Heart left ventricle (tissue), 16 donors: Measurements from ENCODE around the gene SLC9B1. TPM values are rescaled to one million over a fixed set of nuclear protein-coding genes. Genes with fewer than 3 reads are reported as not detected.

Source experiments
- ATAC-seq, 4 donors: fragments of 200-7000 bp; cut with Tn5 transposase; one replicate each; pipeline ENCODE4 v1.9.1; 2020 to 2022; ENCODE audit warnings: moderate library complexity in 4 of 4, mild to moderate bottlenecking in 3 of 4, moderate number of reproducible peaks in 1 of 4
- DNase-seq, 5 donors: peaks; one replicate each; pipeline ENCODE4 v3.0.0-alpha.2; 2020
- H3K27ac ChIP-seq, 12 donors: fragments of 200-600 bp; sonication (generic) in 4 of 12; one replicate each; pipeline versions ENCODE4 v1.5.0 to v1.8.0; 2016 to 2022; ENCODE audit warnings: mild to moderate bottlenecking in 2 of 12
- H3K27me3 ChIP-seq, 9 donors: fragments of 200-600 bp; sonication (generic) in 2 of 9; one replicate each; pipeline versions ENCODE4 v1.5.1 to v1.8.0; 2016 to 2022; ENCODE audit warnings: mild to moderate bottlenecking in 3 of 9
- H3K36me3 ChIP-seq, 9 donors: fragments of 200-600 bp; sonication (generic) in 2 of 9; one replicate each; pipeline versions ENCODE4 v1.5.0 to v1.8.0; 2018 to 2022; ENCODE audit warnings: mild to moderate bottlenecking in 2 of 9
- H3K4me1 ChIP-seq, 12 donors: fragments of 200-600 bp; sonication (generic) in 4 of 12; one replicate each; pipeline versions ENCODE4 v1.5.0 to v1.8.0; 2016 to 2022; ENCODE audit warnings: mild to moderate bottlenecking in 3 of 12
- H3K4me3 ChIP-seq, 12 donors: fragments of 200-600 bp; sonication (generic) in 4 of 12; one replicate each; pipeline versions ENCODE4 v1.5.0 to v1.8.0; 2017 to 2022; ENCODE audit warnings: mild to moderate bottlenecking in 9 of 12, moderate library complexity in 4 of 12
- H3K9me3 ChIP-seq, 12 donors: fragments of 200-600 bp; sonication (generic) in 4 of 12; one replicate each; pipeline versions ENCODE4 v1.5.0 to v1.8.0; 2016 to 2022; ENCODE audit warnings: mild to moderate bottlenecking in 1 of 12
- CTCF ChIP-seq, 12 donors: fragments of 200-600 bp; sonication (generic) in 4 of 12; IDR thresholded peaks; one replicate each; pipeline versions ENCODE4 v1.5.0 to v1.8.0; 2018 to 2022; ENCODE audit warnings: antibody characterized with exemption in 12 of 12, mild to moderate bottlenecking in 5 of 12
- POLR2A ChIP-seq, 2 donors: fragments of 450-650 bp; IDR thresholded peaks; one replicate each; pipeline ENCODE4 v1.6.1; 2017; ENCODE audit warnings: antibody characterized with exemption in 2 of 2, mild to moderate bottlenecking in 2 of 2, moderate library complexity in 2 of 2
- WGBS, 4 donors: extraction: QIAGEN DNeasy Blood & Tissue Kit in 2 of 4; methylation state at CpG; one replicate each; pipeline versions ENCODE4 v1.1.5 to v1.1.7; 2013 to 2018; 5-methylcytosine and 5-hydroxymethylcytosine counted together
- intact Hi-C, 10 donors: fragments of 100-400 bp; cut with DNase I; formaldehyde crosslinking; loops; one replicate each; pipeline versions ENCODE4 v1.11.1 to v1.14.2; 2022
- polyA plus RNA-seq, 2 donors: library from polyadenylated mRNA; stranded (reverse); fragments of 200-250 nt; gene quantifications; one replicate each; pipeline ENCODE4 v1.2.3, GENCODE V29; 2013
- total RNA-seq, 9 donors: library from RNA; depleted of rRNA in 2 of 9; stranded (reverse); fragments of >200 nt in 2 of 9; fragmentation: NEBNext Ultra II Directional in 3 of 9; extraction: Animal tissue kit (Norgen Biotek cat#: 25700) in 3 of 9; gene quantifications; one replicate each; pipeline versions ENCODE4 v1.1.0 to v1.2.4, GENCODE V29; 2016 to 2023
- donor health status: ischemic (EF 13 %, LVEDD 7.1; RV severe dilation, severe dysfunction).
- donor health status: healthy with polysubstance abuse.
- donor health status: DM: no; HTN: yes; CAD: no.
- donor health status: DM: no; HTN: no; CAD: no.
- donor health status: ischemic (EF 25% LVEDD 6.9; RV normal size, moderate dysfunction).
- donor health status: ischemic (EF 25% LVEDD 5.7; RV mildly dilated, moderate dysfunction).
- donor health status: healthy.
- donor health status: DM: yes; HTN: yes; CAD: no.
- donor health status: ischemic (EF 35%, LVEDD 5.7; RV mildly dilated, moderate dysfunction).
- donor health status: nonischemic (EF 11% LVEDD 7.7; RV severe dilation, severe dysfunction).
- donor health status: DM: yes; HTN: yes; CAD: no.
- donor health status: PGD.
- donor health status: ischemic (EF 29% LVEDD 5.4; RV normal size, mild dysfunction).
- donor health status: nonischemic (EF 23%, LVEDD 6.1; RV moderate dilation, normal function).

Gene SLC9B1
- total and polyA plus RNA-seq, 11 donors: 0.07 to 1.8 (median 0.56) TPM; not detected in 3

- Histone ChIP-seq H3K4me3 (no peak overlapping the region), H3K9me3 (no peaks in the 10 kb centered on the region), H3K27ac (no peak overlapping the region), H3K4me1 (peaks cover 0 to 18% (median 5%) of the 10 kb centered on the region in 12 donors), H3K27me3 (no peaks in the 10 kb centered on the region), H3K36me3 (peaks cover 0 to 2% (median 0%) of the 10 kb centered on the region in 9 donors)
- 93 to 95% (median 95%) methylated on average over 2 of the region's 2 CpGs for WGBS, 4 donors
- ATAC-seq (no peak), DNase-seq (no peak)
- TF ChIP-seq POLR2A (IDR thresholded peaks at IDR 0.05) (no peak), CTCF (IDR thresholded peaks at IDR 0.05) (no peak)
- intact Hi-C loops: loop anchor here in 1 of 10 donors (2.0 kb wide), 1 partner anchor 78 kb away; the partner anchor contains the start of gene BDH2
Measured at GRCh38 chr4:103021120-103021519, 1.6 kb upstream of the SLC9B1 start.

- intact Hi-C loops: loop anchor here in 7 of 10 donors (1.0 to 10.0 kb wide), 11 partner anchors 76 to 674 kb away; partner anchors contain the start of genes UBE2D3 (in 4 of the 7), BDH2 (in 2 of the 7), MANBA (in 1 of the 7) and NFKB1 (in 1 of the 7)
- Histone ChIP-seq H3K4me3 (peak overlapping the region; percentile 30 to 67 (median 59)), H3K4me1 (peaks cover 0 to 18% (median 5%) of the 10 kb centered on the region in 12 donors), H3K36me3 (no peaks in the 10 kb centered on the region), H3K9me3 (no peaks in the 10 kb centered on the region), H3K27ac (peak overlapping the region; percentile 65 to 92 (median 88)), H3K27me3 (no peaks in the 10 kb centered on the region)
- peak in 2 of 4 donors; percentile 20 to 30 for ATAC-seq
- DNase-seq: peak in 2 of 5 donors; percentile 18 to 28
- no peak for TF ChIP-seq CTCF (IDR thresholded peaks at IDR 0.05)
- no peak for TF ChIP-seq POLR2A (IDR thresholded peaks at IDR 0.05)
- 55 to 62% (median 57%) methylated on average over 8 of the region's 8 CpGs for WGBS, 4 donors
Measured at GRCh38 chr4:103018391-103019307, 856 bp downstream of the SLC9B1 start.

GRCh38 chr4:103012551-103012950, 7.0 kb downstream of the SLC9B1 start:
- DNase-seq: no peak
- Histone ChIP-seq H3K27ac (peak overlapping the region in 4 of 12 donors; percentile 1 to 80 (median 41)), H3K4me1 (peaks cover 0 to 18% (median 10%) of the 10 kb centered on the region in 12 donors), H3K9me3 (no peaks in the 10 kb centered on the region), H3K4me3 (no peak overlapping the region), H3K36me3 (no peaks in the 10 kb centered on the region), H3K27me3 (no peaks in the 10 kb centered on the region)
- intact Hi-C loops: loop anchor here in 7 of 10 donors (5.0 to 10.0 kb wide), 8 partner anchors 82 to 668 kb away; partner anchors contain the start of genes UBE2D3 (in 2 of the 7), BDH2 (in 1 of the 7), CISD2 (in 1 of the 7) and MANBA (in 1 of the 7)
- TF ChIP-seq CTCF (IDR thresholded peaks at IDR 0.05) (no peak), POLR2A (IDR thresholded peaks at IDR 0.05) (no peak)
- ATAC-seq: peak in 2 of 4 donors; percentile 11 to 43

GRCh38 chr4:103012060-103012459, 7.4 kb downstream of the SLC9B1 start:
- ATAC-seq (peak in 1 of 4 donors; percentile 44), DNase-seq (no peak)
- intact Hi-C loops: loop anchor here in 7 of 10 donors (5.0 to 10.0 kb wide), 8 partner anchors 83 to 667 kb away; partner anchors contain the start of genes UBE2D3 (in 2 of the 7), BDH2 (in 1 of the 7), CISD2 (in 1 of the 7) and MANBA (in 1 of the 7)
- 65 to 83% (median 77%) methylated on average over 1 of the region's 1 CpG for WGBS, 4 donors
- H3K4me1 ChIP-seq: peaks cover 0 to 18% (median 10%) of the 10 kb centered on the region in 12 donors
- H3K27ac ChIP-seq: peak overlapping the region in 4 of 12 donors; percentile 1 to 80 (median 41)
- H3K27me3 ChIP-seq: no peaks in the 10 kb centered on the region
- TF ChIP-seq POLR2A (IDR thresholded peaks at IDR 0.05): no peak
- TF ChIP-seq CTCF (IDR thresholded peaks at IDR 0.05): no peak
- H3K9me3 ChIP-seq: no peaks in the 10 kb centered on the region
- H3K4me3 ChIP-seq: no peak overlapping the region
- H3K36me3 ChIP-seq: no peaks in the 10 kb centered on the region
